GM12878 (cell line): ENCODE results near the gene AMHR2. TPM values are rescaled to one million over a fixed set of nuclear protein-coding genes. Genes with fewer than 3 reads are reported as not detected.

Experiments
- ATAC-seq: fragments of 200-7000 bp; cut with Tn5 transposase; 3 replicates; pipeline ENCODE4 v1.9.1; 2020; ENCODE audit warnings: mild to moderate bottlenecking, moderate library complexity
- BruUV-seq: library from RNA; stranded (reverse); fragments of 400-500 nt; replicated peaks from 2 replicates; lab custom pipeline; 2021; lab: Mats Ljungman, UMichigan
- CTCF ChIA-PET: fragments of 300-600 bp; sonication (Branson Sonifier 250); formaldehyde crosslinking; extraction: SDS; loops from one replicate; lab custom pipeline; 2021; ENCODE audit warnings: inconsistent platforms; lab: Yijun Ruan, JAX
- POLR2A ChIA-PET: fragments of 350-600 bp; formaldehyde crosslinking; extraction: SDS; loops from one replicate; lab custom pipeline; 2021; ENCODE audit warnings: inconsistent platforms; lab: Charles Lee
- RAD21 ChIA-PET: fragments of 300-600 bp; sonication (Branson Sonifier 250); formaldehyde crosslinking; loops from one replicate; lab custom pipeline; 2023; ENCODE audit warnings: antibody characterized with exemption; ENCODE audit not compliant: unreplicated experiment; lab: Charles Lee
- SMC1A ChIA-PET: fragments of 300-600 bp; sonication (Branson Sonifier 250); formaldehyde crosslinking; loops from one replicate; lab custom pipeline; 2023; ENCODE audit not compliant: unreplicated experiment, uncharacterized antibody; lab: Charles Lee
- DNase-seq: peaks from one replicate; pipeline ENCODE4 v3.0.0-alpha.2; 2011; ENCODE audit warnings: low read depth, low spot score
- FAIRE-seq: peaks from 3 replicates; lab custom pipeline; 2011; peaks lifted over from hg19 to GRCh38; lab: Jason Lieb, UNC
- H2AFZ ChIP-seq: 2 replicates; pipeline ENCODE4 v1.6.0; 2011; ENCODE audit warnings: low read depth, low read length, control low read depth; ENCODE audit not compliant: control insufficient read depth
- H3K27ac ChIP-seq: 2 replicates; pipeline ENCODE4 v1.5.1; 2011; ENCODE audit warnings: control low read depth; ENCODE audit not compliant: control insufficient read depth, insufficient read depth
- H3K27me3 ChIP-seq, 2 experiments: replicated peaks in 1 of 2; 2 replicates each; pipeline versions ENCODE4 v1.6.0 to v1.6.1; 2011; ENCODE audit warnings: low read length in 1 of 2; ENCODE audit not compliant: control insufficient read depth in 2 of 2, insufficient read depth in 2 of 2
- H3K36me3 ChIP-seq, 2 experiments: 2 replicates each; pipeline ENCODE4 v1.5.1; 2011; ENCODE audit warnings: low read length in 1 of 2; ENCODE audit not compliant: control insufficient read depth in 2 of 2, insufficient read depth in 2 of 2
- H3K4me1 ChIP-seq: 2 replicates; pipeline ENCODE4 v1.6.1; 2011; ENCODE audit warnings: mild to moderate bottlenecking, low read length, moderate library complexity, mixed read lengths; ENCODE audit not compliant: control insufficient read depth, insufficient read depth
- H3K4me2 ChIP-seq: 2 replicates; pipeline ENCODE4 v1.6.0; 2011; ENCODE audit warnings: control low read depth; ENCODE audit not compliant: control insufficient read depth, insufficient read depth
- H3K4me3 ChIP-seq: fragments of 200-600 bp; sonication (generic); 2 replicates; pipeline ENCODE4 v1.5.1; 2016
- H3K79me2 ChIP-seq: 2 replicates; pipeline ENCODE4 v1.6.0; 2011; ENCODE audit warnings: low read length; ENCODE audit not compliant: control insufficient read depth, insufficient read depth
- H3K9ac ChIP-seq: 2 replicates; pipeline ENCODE4 v1.8.0; 2011; ENCODE audit warnings: low read length, control low read depth, mixed read lengths; ENCODE audit not compliant: control insufficient read depth, insufficient read depth
- H3K9me3 ChIP-seq: replicated peaks from 3 replicates; pipeline ENCODE4 v1.5.1; 2011; ENCODE audit warnings: mild to moderate bottlenecking, low read length; ENCODE audit not compliant: control insufficient read depth, insufficient read depth
- H4K20me1 ChIP-seq: 2 replicates; pipeline ENCODE4 v1.6.0; 2011; ENCODE audit not compliant: control insufficient read depth, insufficient read depth
- BHLHE40 ChIP-seq, 2 experiments: fragments of 450-650 bp in 1 of 2; IDR thresholded peaks; 2 replicates each; pipeline ENCODE4 v1.6.1; 2011 to 2017; ENCODE audit warnings: low read depth in 2 of 2, borderline replicate concordance in 1 of 2, improper control_type of control experiment in 1 of 2, low read length in 1 of 2, mild to moderate bottlenecking in 1 of 2
- SMAD5 ChIP-seq: IDR thresholded peaks from 2 replicates; pipeline ENCODE4 v1.6.1; 2016; ENCODE audit warnings: antibody characterized with exemption, low read depth
- TARDBP ChIP-seq: IDR thresholded peaks from 2 replicates; pipeline ENCODE4 v1.6.1; 2016; ENCODE audit warnings: borderline replicate concordance
- ZSCAN29 ChIP-seq: fragments of 450-650 bp; IDR thresholded peaks from 2 replicates; pipeline ENCODE4 v1.6.1; 2017; ENCODE audit warnings: mild to moderate bottlenecking, moderate library complexity
- WGBS: methylation state at CpG from one replicate; pipeline ENCODE4 v1.1.6; 2016; ENCODE audit warnings: low lambda C conversion rate; ENCODE audit not compliant: insufficient replicate concordance, insufficient coverage; ENCODE audit errors: missing lambda C conversion rate; 5-methylcytosine and 5-hydroxymethylcytosine counted together
- in situ Hi-C: fragments of 300-500 bp; cut with MboI; formaldehyde crosslinking; loops from 9 replicates; pipeline ENCODE4 v1.14.3; 2018; ENCODE audit warnings: mixed read lengths
- intact Hi-C: fragments of 100-400 bp; cut with micrococcal nuclease; formaldehyde crosslinking; loops from one replicate; pipeline ENCODE4 v1.14.2; 2022; ENCODE audit not compliant: unreplicated experiment
- polyA plus RNA-seq, 11 experiments: library from polyadenylated mRNA; depleted of rRNA in 4 of 11; unstranded in 6 of 11; stranded (reverse) in 5 of 11; fragments of >200 nt; fragmentation: Nextera tagmentation in 4 of 11; fragmentation: Illumina TruSeq in 1 of 11; extraction: Ambion mirVana in 4 of 11; extraction: Trizol in 1 of 11; gene quantifications; 1 replicate in 1 of 11; 2 replicates in 10 of 11; pipeline versions ENCODE4 v1.2.1 to v1.2.3, GENCODE V29; 2011 to 2016; ENCODE audit warnings: inconsistent platforms in 2 of 11, missing spikeins in 2 of 11, low read depth in 1 of 11
- total RNA-seq, 4 experiments: library from RNA; depleted of rRNA in 3 of 4; stranded (reverse); fragments of >200 nt in 3 of 4; fragmentation: Illumina TruSeq in 1 of 4; extraction: Trizol in 1 of 4; gene quantifications; 2 replicates each; pipeline versions ENCODE4 v1.2.1 to v1.2.3, GENCODE V29; 2013 to 2021
- TF ChIP-seq, protein P1 (sequence below): fragments of 450-650 bp; formaldehyde crosslinking; IDR thresholded peaks from 2 replicates; pipeline ENCODE4 v1.4.0; 2022; ENCODE audit warnings: mild to moderate bottlenecking, moderate library complexity

The AMHR2 gene
- total and polyA plus RNA-seq, 10 of the 15 experiments (the other 5 are each of a cell fraction or from before 2014, with no cell fraction given), result 0.06 TPM; not detected in 9

DNA sequence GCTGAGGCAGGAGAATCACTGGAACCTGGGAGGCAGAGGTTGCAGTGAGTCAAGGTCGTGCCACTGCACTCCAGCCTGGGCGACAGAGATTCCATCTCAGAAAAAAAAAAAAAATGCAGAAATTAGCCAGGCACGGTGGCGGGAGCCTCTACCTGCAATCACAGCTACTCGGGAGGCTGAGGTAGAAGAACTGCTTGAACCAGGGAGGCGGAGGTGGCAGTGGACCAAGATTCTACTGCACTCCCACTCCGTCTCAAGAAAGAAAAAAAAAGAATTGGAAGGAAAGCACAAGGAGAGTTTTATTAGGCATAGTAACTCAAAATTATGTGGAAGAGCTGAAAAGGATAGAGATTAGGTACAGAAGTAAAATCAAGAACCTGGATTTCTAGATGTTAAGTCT is 20.8 kb upstream of the AMHR2 start:
- ChIA-PET POLR2A (no interaction called here), SMC1A (no interaction called here), RAD21 (no interaction called here), CTCF (interaction anchor here (0.8 to 1.0 kb wide), 2 partner anchors 55 to 58 kb away, joined by 3 read pairs; no protein-coding TSS in a partner anchor)
- TF ChIP-seq TARDBP (no peak), BHLHE40 (IDR thresholded peaks at IDR 0.05; ENCODE audit: borderline replicate concordance in 1 of 2, low read depth in 2 of 2, low read length in 1 of 2) (no peak), SMAD5 (no peak), ZSCAN29 (no peak)
- TF ChIP-seq, protein P1, sequence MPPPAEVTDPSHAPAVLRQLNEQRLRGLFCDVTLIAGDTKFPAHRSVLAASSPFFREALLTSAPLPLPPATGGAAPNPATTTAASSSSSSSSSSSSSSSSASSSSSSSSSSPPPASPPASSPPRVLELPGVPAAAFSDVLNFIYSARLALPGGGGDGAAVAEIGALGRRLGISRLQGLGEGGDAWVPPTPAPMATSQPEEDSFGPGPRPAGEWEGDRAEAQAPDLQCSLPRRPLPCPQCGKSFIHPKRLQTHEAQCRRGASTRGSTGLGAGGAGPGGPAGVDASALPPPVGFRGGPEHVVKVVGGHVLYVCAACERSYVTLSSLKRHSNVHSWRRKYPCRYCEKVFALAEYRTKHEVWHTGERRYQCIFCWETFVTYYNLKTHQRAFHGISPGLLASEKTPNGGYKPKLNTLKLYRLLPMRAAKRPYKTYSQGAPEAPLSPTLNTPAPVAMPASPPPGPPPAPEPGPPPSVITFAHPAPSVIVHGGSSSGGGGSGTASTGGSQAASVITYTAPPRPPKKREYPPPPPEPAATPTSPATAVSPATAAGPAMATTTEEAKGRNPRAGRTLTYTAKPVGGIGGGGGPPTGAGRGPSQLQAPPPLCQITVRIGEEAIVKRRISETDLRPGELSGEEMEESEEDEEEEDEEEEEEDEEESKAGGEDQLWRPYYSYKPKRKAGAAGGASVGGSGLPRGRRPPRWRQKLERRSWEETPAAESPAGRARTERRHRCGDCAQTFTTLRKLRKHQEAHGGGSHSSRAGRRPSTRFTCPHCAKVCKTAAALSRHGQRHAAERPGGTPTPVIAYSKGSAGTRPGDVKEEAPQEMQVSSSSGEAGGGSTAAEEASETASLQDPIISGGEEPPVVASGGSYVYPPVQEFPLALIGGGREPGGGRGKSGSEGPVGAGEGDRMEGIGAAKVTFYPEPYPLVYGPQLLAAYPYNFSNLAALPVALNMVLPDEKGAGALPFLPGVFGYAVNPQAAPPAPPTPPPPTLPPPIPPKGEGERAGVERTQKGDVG (CRISPR knock-in tag), result no peak
- Histone ChIP-seq H3K4me1 (no peaks in the 10 kb centered on the region), H3K36me3 (peaks cover 3 to 6% of the 10 kb centered on the region in 2 experiments; a peak in 3 of 4 replicates), H2AFZ (no peak overlapping the region), H3K4me2 (no peak overlapping the region), H3K4me3 (no peak overlapping the region), H3K27me3 (no peaks in the 10 kb centered on the region), H3K9ac (no peak overlapping the region), H3K27ac (no peak overlapping the region), H3K9me3 (no peaks in the 10 kb centered on the region), H3K79me2 (peaks cover 8% of the 10 kb centered on the region), H4K20me1 (no peaks in the 10 kb centered on the region)
- intact Hi-C loops, result no loop called here
- no peak for DNase-seq
- BruUV-seq, result no TSS peak
- 90% methylated on average over 7 of the region's 7 CpGs for WGBS
- in situ Hi-C loops, result no loop called here
- no peak for FAIRE-seq
- ATAC-seq, result no peak
